GM10248 (cell line): ENCODE measurements around the gene ASIC2.

ENCODE experiments used
- CTCF ChIA-PET: fragments of 300-600 bp; sonication (Branson Sonifier 250); formaldehyde crosslinking; extraction: SDS; loops from one replicate; lab custom pipeline; 2021; ENCODE audit warnings: antibody characterized with exemption; lab: Yijun Ruan, JAX
- POLR2A ChIA-PET: fragments of 350-650 bp; sonication (Branson Sonifier 250); formaldehyde crosslinking; extraction: SDS; loops from one replicate; lab custom pipeline; 2020; ENCODE audit warnings: antibody characterized with exemption; lab: Yijun Ruan, JAX
- DNase-seq: peaks from one replicate; pipeline ENCODE4 v3.0.0; 2012; ENCODE audit errors: extremely low spot score
- TF ChIP-seq, protein P1 (sequence below): IDR thresholded peaks from 2 replicates; pipeline ENCODE4 v1.5.1; 2012; ENCODE audit warnings: mild to moderate bottlenecking, low read depth; ENCODE audit errors: extremely low read depth, missing control alignments, control extremely low read depth

The ASIC2 gene

DNA sequence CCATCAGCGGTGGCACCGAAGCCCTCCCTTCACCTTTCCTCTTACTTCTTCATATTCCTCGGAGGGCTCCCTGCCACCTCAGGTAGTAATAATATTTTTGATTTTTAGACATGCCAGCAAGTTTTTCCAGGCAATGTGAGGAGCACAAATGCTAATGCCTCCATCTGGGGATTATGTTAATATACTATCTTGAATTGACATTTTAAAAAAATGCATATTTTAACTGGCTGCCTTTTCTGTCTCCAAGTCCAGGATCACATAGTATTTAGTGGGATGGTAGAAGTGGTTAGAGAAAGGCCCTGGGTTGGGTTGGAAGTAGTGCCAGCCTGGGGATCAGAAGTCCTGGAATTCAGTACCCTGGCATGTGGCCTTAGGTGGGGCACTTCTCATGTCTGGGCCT lies 154.5 kb downstream of the ASIC2 start:
- ChIA-PET POLR2A (no interaction called here), CTCF (no interaction called here)
- DNase-seq = no peak
- TF ChIP-seq, protein P1, sequence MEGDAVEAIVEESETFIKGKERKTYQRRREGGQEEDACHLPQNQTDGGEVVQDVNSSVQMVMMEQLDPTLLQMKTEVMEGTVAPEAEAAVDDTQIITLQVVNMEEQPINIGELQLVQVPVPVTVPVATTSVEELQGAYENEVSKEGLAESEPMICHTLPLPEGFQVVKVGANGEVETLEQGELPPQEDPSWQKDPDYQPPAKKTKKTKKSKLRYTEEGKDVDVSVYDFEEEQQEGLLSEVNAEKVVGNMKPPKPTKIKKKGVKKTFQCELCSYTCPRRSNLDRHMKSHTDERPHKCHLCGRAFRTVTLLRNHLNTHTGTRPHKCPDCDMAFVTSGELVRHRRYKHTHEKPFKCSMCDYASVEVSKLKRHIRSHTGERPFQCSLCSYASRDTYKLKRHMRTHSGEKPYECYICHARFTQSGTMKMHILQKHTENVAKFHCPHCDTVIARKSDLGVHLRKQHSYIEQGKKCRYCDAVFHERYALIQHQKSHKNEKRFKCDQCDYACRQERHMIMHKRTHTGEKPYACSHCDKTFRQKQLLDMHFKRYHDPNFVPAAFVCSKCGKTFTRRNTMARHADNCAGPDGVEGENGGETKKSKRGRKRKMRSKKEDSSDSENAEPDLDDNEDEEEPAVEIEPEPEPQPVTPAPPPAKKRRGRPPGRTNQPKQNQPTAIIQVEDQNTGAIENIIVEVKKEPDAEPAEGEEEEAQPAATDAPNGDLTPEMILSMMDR = no peak

DNA sequence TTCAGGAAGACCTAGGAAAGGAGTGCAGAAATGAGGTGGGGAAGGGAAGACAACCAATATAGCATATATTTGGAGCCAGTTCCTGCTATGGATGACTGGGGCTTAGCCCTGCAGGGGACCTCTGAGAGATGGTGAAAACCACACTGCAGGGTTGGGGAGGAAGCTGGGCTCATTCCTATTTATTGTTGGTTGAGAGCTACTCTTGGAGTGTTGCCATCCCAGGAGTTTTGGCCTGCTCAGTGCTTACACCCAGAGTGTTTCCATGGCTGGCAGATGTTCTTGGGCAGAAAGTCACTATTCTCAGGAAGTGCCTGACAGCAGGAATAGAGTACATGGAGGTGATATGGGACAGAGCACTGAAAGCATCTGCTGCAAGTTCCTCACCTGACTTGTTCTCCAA lies 155.7 kb downstream of the ASIC2 start:
- no peak for DNase-seq
- TF ChIP-seq, protein P1 = no peak
- CTCF ChIA-PET = no interaction called here
- POLR2A ChIA-PET = no interaction called here

DNA sequence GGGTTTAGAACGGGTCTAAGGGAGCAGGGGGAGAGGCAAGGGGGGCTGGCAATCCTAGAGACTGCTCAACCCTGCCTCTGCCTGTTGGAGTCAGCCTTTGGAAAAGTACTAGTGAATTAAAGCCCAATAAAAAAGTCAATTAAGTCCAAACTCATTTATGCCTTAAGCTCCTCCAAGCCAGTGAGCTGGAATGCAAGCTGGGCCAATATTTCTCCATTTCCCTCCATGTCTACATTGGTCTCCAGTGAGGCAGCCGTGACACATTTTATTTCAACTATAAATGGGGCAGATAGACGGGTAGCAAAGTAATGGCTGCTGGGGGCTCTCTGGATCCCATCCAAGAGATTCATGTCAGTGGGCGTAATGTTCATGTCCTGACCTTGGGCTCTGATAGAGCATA lies 157.4 kb downstream of the ASIC2 start:
- ChIA-PET POLR2A (no interaction called here), CTCF (no interaction called here)
- DNase-seq = no peak
- TF ChIP-seq, protein P1 = no peak

DNA sequence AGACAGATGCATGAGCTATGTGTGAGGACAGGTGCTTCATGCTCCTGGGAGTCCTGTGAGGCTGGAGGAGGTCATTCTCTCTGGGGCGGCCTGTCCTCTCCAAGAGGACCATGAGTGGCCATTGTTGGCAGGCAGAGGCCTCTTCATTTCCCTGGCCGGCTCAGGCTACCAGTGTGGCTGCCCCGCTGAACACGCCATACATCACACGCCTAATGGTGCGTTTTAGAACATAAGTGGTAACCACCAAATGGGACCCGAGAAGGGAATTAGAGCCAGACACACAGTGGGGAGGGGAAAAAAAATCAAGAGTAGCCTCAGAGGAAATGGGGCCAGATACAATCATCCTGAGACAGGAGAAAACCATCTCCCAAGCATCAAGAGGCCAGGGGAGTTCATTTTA lies 161.5 kb downstream of the ASIC2 start:
- ChIA-PET CTCF (interaction anchor here (1.0 kb wide), 1 partner anchor 8 kb away, joined by 3 read pairs; no protein-coding TSS in a partner anchor), POLR2A (no interaction called here)
- no peak for DNase-seq
- TF ChIP-seq, protein P1 = no peak

DNA sequence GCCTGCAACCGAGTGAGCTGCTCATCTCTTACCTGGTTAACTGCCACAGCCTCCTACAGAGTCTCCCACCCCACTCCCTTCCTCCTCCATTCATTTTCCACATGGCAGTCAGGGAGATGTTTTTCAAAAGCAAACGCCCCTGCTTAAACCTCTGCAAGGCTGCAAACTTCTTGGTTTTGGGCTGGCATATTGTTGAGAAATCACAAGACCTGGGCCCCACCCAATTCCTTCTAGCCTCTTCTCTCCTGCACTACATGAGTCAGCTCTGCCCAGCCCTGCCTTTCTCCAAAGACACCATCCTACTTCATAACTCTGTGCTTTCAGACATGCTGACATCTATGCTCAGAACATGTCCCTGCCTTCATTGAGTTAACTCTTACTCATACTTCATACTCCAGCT lies 165.4 kb downstream of the ASIC2 start:
- ChIA-PET CTCF (no interaction called here), POLR2A (no interaction called here)
- TF ChIP-seq, protein P1 = no peak
- DNase-seq = no peak

DNA sequence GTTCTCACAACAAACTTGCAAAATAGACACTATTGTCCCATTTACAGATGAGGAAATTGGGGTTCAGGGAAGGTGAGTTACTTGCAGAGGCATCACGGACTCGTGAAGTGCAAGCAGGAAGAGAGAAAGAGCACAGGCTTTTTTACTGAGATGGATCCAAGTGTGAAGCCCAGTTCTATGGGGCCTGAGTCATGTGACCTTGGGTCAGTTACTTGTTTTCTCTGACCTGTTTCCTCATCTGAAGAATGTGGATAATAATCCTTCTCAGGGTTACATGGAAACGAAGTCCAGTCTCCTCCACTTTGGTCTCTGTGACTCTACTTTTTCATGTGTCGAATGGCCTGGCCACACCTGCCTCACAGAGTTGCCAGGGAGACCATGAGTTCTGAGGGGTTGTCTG lies 167.0 kb downstream of the ASIC2 start:
- CTCF ChIA-PET = no interaction called here
- DNase-seq = no peak
- POLR2A ChIA-PET = no interaction called here
- TF ChIP-seq, protein P1 = no peak

DNA sequence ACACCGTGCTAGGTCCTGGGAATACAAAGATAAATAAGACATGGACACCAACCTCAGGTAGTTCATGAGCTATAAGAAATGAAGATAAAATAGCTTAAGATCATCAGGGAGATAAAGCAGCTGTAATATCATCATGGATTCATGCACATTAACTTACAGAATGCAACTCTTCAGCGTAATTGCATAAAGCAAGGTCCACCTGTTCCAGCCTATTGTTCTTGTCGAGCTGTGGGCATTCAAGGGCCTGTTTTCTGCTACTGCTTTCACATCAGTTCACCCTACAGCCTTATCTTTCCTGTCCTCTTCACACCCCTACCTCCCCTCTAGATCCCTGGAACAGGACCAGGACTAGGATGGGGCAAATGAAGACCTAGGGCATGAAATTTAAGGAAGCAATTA lies 167.5 kb downstream of the ASIC2 start:
- DNase-seq = no peak

More for the DNA sequence above, 167.5 kb downstream of the ASIC2 start:
- ChIA-PET CTCF (no interaction called here), POLR2A (no interaction called here)
- TF ChIP-seq, protein P1 = no peak
